GM19351 (cell line): Measurements from ENCODE around the gene TRMO.

Experiments used
- ATAC-seq: cut with Tn5 transposase; IDR thresholded peaks from one replicate; pipeline ENCODE4 v1.9.1; 2021; ENCODE audit warnings: mild to moderate bottlenecking, moderate library complexity; ENCODE audit not compliant: unreplicated experiment

The TRMO gene

DNA sequence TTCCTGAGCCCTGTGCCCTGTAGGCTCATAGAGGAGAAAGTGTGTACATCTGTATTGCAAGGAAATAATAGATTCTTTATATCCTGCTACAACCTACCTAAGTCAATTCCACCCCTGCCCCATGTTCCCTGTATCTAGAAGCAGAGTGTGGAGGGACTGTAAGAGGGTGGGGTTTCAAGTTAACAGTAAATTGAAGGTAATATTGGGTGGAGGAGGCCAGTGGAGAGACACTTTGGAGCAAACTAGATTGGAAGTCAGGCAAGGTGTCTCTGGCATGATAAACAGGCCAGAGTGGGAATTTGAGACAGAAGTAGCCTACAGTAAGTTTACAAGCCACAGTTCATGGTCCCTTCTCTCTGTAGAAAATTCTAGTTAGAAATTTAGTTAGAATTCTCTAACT is 17.9 kb upstream of the TRMO start:
- ATAC-seq = no peak

- ATAC-seq = no peak
These were observed 15.9 kb upstream of the TRMO start, which contains the start of gene HEMGN for GRCh38 chr9:97938081-97938644. TSS of gene HEMGN (minus strand) at chr9:97938172. CDS start at chr9:97938136, 36 bp downstream.

DNA sequence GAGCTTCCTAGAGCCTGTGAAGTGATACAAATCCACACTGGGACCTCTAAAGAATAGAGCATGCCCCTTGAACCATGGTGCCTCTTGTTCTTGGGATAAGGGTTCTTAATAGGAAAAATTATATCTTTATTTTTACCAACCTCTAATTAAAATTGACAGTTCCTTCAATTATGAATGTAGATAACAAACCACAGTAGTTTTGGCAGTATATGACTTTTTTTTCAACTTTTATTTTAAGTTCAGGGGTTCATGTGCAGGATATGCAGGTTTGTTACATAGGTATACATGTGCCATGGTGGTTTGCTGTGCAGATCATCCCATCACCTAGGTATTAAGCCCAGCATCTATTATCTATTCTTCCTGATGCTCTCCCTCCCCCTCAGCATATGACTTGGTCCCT is 14.7 kb upstream of the TRMO start:
- ATAC-seq = no peak

- no peak for ATAC-seq
These were observed 13.0 kb upstream of the TRMO start for GRCh38 chr9:97935276-97935675.

GRCh38 chr9:97934321-97935115 is 12.2 kb upstream of the TRMO start:
- ATAC-seq = no peak

DNA sequence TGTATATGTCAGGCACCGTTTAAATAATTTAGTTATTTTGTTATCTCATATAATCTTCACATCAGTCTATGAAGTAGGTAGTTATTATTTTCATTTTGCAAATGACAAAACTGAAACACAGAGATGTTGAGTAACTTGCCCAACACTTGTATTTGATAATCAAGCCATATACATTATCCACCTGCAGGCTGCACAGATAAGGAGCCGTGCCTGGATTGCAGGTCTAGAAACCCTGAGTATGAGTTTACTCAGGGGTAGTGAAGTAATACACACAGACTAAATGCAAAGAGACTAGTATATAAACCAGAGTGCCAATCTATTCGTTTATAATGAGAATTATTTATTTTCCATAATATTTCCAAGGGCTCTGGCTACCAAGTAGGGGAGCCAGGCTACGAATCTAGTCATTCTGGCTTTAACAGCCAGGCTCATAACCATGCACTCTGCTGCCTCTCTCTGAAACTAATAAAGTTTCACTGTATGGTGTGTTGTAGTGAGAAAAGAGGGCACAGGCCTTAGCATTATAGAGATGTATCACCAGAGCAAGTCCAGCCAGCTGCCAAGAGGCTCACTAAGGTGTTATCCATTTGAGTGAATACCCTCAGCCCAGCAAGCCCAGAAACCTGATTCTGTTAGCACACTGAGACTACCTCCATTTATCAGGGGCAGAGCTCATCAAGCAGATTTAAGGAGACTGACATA is 11.1 kb upstream of the TRMO start:
- no peak for ATAC-seq

DNA sequence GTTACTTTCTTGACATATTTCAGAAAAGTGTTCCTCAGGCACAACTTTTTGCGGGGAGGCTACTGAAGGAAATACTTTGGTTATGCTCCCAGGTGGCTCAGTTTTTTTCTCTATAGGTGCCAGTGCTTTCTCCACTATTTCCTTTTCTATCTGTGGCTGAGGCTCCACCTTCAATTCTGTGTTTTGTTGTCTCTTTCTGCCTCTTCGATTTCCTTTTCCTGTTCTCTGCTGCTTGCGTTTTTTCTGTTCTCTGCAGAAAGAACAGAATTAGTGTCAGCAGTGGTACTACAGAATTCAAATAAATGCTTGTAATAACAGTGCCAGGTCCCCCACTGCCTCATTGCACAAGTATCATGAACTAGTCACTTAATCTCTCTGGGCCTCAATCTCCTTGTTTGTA is 8.7 kb upstream of the TRMO start:
- no peak for ATAC-seq

GRCh38 chr9:97928986-97929604 is 6.8 kb upstream of the TRMO start:
- ATAC-seq = no peak

DNA sequence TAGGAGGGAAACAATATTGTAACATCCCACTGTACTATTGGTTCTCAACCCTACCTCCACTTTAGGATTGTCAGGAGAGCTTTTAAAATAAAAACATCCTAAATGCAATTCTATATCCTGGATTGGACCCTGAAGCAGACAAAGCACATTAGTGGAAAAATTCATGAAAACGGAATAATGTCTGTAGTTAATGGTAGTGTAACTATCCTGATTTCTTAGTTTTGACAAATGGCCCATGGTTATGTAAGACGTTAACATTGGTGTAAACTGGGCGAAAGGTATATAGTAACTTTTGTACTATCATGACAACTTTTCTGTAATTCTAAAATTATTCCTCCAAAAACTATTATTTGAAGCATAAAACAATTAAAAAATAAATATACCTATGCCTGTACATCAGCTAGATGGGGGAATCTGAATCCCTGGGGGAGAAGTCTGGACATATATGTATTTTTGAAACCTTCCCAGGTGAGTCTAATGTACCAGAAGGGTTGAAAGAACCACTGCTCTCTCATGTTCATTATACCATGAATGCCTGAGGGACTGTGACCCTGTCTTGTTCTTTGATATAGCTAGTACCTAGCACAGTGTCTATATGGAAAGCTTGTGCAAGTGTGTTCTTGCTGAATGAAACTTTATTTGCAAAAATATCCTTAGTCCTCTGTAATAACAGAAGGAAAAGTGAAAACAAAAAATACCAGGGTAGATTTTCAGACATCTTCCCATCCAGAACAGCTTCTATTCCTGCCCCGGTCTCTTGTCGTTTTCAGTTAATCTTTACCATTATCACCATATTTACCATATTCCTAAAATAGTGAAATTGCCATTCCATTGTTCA is 3.4 kb upstream of the TRMO start:
- no peak for ATAC-seq

GRCh38 chr9:97924386-97924785 is 2.1 kb upstream of the TRMO start:
- ATAC-seq = no peak

GRCh38 chr9:97923529-97924108 is 1.3 kb upstream of the TRMO start:
- ATAC-seq = peak; percentile 40

GRCh38 chr9:97919217-97919813 is 3.0 kb downstream of the TRMO start:
- no peak for ATAC-seq

DNA sequence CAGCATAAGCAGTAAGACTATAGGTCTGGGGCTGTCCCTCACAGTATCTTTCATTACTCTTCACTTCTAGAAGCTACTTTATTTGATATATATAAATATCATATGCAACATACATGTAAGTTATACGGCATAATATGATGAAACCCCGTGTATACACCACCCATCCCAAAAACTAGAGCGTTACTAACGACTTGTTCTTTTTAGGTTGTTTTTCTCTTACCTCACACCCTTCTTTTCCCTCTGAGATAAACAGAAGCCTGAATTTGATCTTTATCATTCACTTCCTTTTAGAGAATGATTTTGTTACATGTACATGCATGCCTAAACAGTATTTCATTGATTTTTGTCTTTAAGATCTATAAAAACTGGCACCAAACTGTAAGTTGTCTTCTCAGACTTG is 3.7 kb downstream of the TRMO start:
- ATAC-seq = no peak

DNA sequence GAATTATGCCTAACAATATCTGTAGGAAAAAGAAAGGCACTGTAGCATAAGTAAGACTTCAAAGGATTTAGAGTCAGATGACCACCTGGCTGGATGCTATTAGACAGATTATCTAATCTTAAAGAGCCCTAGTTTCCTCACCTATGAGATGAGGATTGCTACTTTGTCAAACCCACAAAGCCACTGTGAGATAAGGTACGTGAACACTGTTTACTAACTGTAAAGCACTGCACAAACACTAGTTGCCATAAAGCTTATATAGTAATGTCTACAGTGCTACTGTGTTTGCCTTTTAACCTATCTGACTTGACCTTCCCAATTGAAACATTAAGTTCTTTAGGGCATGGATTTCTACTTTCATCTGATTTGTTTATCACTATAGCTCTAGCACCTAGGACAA is 10.3 kb downstream of the TRMO start:
- ATAC-seq = no peak

DNA sequence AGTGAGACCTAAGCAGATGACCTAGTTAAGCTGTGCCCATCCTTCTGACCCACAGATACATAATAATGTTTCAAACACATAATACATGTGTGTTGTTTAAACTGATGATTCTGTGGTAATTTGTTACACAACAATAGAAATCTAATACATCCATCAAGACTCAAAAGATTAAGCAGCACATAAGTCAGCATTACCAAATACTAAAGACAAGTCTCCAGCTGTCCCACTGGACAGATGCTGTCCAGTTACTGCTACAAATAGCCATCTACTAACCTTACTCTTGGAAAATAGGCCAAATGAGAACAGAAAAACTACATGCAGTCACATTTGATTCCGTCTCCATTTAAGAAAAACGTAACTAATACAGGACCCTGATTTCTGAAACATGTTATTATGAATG is 10.8 kb downstream of the TRMO start:
- ATAC-seq = no peak

DNA sequence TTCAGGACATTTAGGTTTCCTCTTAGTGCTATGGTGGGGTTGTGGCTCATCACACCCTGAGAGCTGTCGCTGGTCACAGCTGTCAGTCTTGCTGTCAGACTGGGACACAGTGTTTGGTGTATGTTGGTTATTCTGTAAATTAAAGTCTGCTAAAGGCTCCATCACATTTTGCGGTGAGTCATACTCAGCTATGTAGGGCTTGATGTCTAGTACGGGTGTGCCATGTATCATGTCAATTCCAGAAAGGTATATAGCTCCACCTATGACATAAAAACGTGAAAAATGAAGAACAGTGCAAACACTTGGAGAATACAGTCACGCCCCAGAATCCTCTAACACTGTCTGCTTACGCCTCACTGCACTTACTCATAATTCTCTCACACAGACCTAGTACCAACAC is 11.9 kb downstream of the TRMO start:
- ATAC-seq = no peak

GRCh38 chr9:97908705-97909104 is 13.6 kb downstream of the TRMO start:
- ATAC-seq = no peak

DNA sequence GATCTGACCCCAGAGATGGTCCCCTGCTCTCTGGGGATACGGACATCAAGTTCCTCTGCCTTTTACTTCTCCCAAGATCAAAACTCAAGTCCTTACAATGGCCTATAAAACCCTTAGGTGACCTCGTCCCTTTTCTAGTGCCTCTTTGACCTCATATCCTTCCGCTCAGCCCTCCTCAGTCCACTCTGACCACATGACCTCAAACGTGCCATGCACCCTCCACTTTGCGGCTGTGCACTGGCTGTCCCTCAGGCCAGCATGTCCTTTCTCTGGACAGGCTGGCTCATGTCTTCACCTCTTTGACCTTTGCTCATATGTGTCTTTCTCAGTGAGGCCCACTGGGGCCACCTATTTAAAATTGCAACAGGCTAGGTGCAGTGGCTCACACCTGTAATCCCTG is 14.7 kb downstream of the TRMO start:
- ATAC-seq = no peak

DNA sequence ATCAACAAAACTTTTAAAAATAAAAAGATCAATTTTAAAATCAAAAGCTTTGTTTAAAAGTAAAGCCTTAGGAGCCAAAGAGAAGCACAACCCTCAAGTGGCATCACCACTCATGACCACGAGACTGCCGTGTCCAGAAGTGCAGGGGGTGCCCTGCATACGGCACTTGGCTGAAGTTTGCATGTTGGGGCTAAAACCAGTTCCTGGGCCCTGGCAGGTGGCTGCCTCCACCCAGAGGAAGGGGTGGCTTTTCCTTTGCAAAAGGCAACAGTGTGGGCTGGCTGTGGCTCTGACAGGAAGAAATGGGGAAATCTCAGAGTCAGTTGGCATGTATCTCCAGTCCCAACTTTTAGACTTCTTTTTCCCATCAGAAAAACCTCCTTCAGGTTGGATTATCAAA is 15.3 kb downstream of the TRMO start:
- ATAC-seq = no peak

GRCh38 chr9:97906236-97906831 is 16.0 kb downstream of the TRMO start:
- ATAC-seq = no peak
